D721Med (cell line): ENCODE measurements around the gene WHRN.

Experiments used
- DNase-seq: peaks from one replicate; pipeline ENCODE4 v3.0.0; 2011; ENCODE audit warnings: low spot score; ENCODE audit not compliant: insufficient read length
- FAIRE-seq: peaks from 2 replicates; lab custom pipeline; 2011; peaks lifted over from hg19 to GRCh38; lab: Jason Lieb, UNC
- CTCF ChIP-seq: IDR thresholded peaks from 2 replicates; pipeline ENCODE4 v1.5.1; 2012; ENCODE audit warnings: mild to moderate bottlenecking, control low read depth; ENCODE audit not compliant: insufficient read depth; ENCODE audit errors: missing control alignments

WHRN gene

GRCh38 chr9:114403153-114403756 lies 102.0 kb downstream of the WHRN start:
- DNase-seq (peak; percentile 79), FAIRE-seq (peak; percentile 75)
- no peak for TF ChIP-seq CTCF

- DNase-seq, result no peak
- TF ChIP-seq CTCF, result no peak
- FAIRE-seq, result no peak
Measured at GRCh38 chr9:114401344-114401743, 103.9 kb downstream of the WHRN start.

DNA sequence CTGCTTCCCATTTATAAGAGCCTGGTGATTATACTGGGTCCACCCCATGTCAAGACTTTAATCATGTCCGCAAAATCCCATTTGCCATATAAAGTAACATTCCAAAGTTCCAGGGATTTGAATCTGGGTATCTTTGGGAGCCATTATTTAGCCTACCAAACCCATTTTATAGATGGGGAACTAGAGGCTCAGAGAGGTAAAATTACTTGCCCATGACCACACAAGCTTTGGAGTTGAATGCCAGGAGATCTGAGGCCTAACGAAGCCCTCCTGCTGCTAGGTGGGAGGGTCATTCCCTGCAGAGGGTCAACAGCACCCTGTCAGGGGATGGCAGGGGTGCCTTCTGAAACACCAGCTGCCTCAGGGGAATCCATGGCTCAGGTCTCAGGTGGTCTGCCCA lies 104.5 kb downstream of the WHRN start:
- no peak for DNase-seq
- no peak for FAIRE-seq
- TF ChIP-seq CTCF, result no peak

- FAIRE-seq (no peak), DNase-seq (no peak)
- TF ChIP-seq CTCF, result no peak
Measured at GRCh38 chr9:114400219-114400618, 105.1 kb downstream of the WHRN start.

DNA sequence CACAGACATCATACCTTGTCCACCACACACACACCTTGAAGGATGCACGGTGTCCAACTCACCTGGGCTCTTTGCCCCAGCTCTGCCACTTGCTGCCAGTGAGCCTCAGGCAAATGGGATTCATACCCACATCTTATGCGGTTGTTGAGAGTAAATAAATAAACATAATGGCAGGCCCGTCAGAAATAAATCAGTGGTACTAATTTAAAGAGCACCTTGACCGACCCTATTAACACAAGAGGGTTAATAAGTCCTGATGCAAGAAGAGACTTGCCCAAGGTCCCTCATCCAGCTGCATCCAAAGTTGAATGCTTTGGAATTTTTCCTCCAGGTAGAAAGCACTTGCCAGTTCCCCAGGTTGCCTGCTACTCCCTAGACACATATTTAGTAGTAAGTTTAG lies 105.9 kb downstream of the WHRN start:
- no peak for DNase-seq
- TF ChIP-seq CTCF, result no peak
- FAIRE-seq, result no peak

GRCh38 chr9:114397848-114398605 lies 107.2 kb downstream of the WHRN start:
- no peak for TF ChIP-seq CTCF
- DNase-seq, result peak; percentile 98
- no peak for FAIRE-seq

DNA sequence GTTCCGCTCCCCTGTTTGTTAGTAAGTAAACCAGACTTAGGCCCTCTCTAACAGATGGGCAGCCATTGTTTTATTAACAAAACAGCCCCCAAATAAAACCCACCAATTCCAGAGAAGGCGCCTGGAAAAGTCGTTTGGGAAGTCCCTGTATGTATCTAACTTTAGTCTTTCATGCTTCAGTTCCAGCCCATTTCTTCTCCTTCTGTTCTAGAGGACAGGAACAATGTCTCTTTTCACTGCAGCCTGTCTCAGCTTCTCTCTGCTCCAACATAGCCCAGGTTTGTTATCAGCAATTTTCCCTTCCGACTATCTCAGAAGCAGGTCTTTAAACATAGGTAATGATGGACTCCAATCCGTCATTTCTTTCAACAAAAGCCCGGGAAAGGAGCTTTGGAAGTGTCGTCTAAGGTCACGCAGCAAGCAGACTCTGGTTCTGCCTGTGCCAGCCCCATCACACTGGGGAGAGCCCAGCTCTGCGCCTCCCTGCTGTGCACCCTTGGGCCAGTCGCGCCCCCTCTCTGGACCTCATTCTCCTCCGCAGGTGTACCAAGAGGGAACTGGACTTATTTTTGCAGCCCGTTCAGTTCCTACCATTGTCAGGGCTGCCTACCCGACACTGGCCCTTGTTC lies 107.9 kb downstream of the WHRN start:
- DNase-seq (no peak), FAIRE-seq (no peak)
- no peak for TF ChIP-seq CTCF
